ENCODE measurements around the gene CNR1. TPM values are rescaled to one million over a fixed set of nuclear protein-coding genes. Genes with fewer than 3 reads are reported as not detected.

The CNR1 gene
- total RNA-seq, 4 donors from 2014 or later: 23.4 to 57.7 (median 35.0) TPM

DNA sequence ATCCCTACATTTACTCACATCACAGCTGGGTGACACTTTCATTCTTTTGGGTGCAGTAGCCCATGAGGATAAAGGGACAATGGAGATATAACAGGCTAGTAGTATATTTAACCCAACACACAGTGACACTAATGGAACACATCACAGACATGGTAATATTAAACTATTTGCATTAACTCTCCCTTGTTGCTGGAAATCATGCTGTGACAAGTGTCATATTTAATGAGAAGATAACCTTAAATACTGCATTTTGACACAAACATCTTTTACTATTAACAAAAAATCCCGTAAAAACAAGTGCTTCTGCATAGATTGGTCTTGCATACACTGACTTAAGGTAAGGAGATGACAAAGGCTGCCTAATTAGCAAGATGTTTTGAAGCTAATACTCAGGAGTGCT lies 45.5 kb downstream of the CNR1 start:
- TF ChIP-seq, protein P1, sequence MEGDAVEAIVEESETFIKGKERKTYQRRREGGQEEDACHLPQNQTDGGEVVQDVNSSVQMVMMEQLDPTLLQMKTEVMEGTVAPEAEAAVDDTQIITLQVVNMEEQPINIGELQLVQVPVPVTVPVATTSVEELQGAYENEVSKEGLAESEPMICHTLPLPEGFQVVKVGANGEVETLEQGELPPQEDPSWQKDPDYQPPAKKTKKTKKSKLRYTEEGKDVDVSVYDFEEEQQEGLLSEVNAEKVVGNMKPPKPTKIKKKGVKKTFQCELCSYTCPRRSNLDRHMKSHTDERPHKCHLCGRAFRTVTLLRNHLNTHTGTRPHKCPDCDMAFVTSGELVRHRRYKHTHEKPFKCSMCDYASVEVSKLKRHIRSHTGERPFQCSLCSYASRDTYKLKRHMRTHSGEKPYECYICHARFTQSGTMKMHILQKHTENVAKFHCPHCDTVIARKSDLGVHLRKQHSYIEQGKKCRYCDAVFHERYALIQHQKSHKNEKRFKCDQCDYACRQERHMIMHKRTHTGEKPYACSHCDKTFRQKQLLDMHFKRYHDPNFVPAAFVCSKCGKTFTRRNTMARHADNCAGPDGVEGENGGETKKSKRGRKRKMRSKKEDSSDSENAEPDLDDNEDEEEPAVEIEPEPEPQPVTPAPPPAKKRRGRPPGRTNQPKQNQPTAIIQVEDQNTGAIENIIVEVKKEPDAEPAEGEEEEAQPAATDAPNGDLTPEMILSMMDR (IDR thresholded peaks at IDR 0.05; ENCODE audit: low read depth): no peak

DNA sequence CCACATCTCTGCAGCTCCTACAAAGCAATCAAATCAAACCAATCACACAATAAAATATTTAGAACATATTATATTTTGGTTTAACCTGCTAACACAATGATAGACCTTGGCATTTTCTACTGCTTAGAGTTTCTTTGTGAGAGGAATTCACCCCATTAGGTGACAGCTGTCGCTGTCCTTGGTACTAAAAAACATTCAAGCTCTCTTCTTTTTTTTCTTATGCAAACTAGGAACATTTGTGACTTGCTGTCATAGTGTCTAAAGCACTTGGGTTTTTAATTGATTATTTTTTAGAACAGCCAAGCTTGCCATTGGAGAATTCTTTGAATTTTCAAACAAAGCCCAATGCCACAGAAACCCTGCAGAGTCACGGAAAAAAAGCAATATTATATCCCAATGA lies 46.4 kb downstream of the CNR1 start:
- TF ChIP-seq, protein P1 (IDR thresholded peaks at IDR 0.05; ENCODE audit: low read depth): no peak

DNA sequence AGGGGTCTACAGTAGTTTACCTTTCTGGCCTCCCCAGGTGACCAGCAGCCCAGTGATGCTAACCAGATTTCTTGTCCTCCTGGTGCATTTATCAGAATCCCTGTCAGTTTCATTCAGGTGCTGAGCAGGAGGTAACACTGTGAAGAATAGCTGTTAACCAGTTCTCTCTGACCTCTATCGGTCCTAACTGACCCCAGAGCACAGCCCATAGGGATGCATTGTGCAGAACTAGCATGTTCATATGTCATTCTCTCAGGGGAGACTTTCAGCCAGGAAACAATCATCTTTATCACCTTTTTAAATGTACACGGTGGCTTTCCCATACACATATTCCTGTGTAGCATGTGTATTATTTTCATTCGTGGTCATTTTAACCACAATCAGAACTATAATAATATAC lies 49.9 kb downstream of the CNR1 start:
- TF ChIP-seq, protein P1 (IDR thresholded peaks at IDR 0.05; ENCODE audit: low read depth): no peak

DNA sequence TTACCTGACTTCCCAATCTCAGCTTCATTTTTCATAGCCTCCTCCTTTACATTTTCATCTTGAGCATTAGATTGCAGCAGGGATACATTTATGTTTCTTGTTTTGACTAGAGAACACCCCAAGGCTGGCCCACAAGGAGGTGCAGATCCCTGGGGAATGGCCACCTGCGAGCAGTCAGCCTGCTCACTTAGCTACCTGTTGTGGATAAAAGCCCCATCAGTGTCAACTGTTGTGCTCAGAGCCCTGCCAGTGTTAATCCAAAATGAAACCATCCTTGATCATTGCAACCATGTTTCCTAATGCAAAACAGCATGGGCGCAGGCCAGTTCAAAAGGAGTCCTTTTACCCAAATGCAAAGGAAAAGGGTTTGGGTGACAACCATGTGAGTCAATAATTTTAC lies 50.8 kb downstream of the CNR1 start:
- TF ChIP-seq, protein P1 (IDR thresholded peaks at IDR 0.05; ENCODE audit: low read depth): no peak

DNA sequence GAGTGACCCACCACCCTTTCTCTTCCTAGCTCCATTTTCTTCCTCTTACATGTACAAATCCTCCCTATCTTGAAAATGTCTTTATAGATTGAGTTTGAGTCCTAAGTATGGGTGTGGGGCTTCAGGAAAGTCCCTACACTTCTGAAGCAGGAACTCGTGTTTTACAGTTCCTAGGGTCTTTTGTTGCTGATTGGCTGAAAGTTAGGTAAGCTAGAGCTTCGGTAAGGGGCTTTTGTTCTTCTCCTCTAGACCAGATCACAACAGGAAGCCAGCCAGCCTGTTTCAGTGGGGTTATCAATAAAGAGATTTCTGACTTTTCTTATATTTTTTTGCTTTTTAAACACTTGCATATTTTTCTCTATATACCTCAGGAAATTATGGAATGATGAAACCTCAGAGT lies 51.3 kb downstream of the CNR1 start:
- TF ChIP-seq, protein P1 (IDR thresholded peaks at IDR 0.05; ENCODE audit: low read depth): no peak

DNA sequence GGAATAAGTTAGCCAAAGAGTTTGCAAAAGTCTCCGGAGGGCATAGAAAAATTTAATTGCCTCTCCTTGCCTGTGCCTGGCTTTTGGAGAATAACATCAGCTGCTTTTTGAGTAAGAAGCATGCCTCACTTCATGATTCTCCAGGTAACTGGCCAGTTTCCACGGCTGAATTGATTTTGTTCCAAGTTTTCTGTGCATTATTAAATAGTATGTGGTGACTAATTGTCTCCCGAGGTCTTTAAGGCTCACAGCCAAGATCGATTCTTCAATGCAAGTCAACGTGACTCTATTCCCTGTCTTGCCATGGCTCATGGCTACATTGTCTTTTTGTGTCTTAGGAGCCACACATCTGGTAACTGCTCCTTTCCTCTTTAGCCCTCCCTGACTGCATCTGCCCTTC lies 54.2 kb downstream of the CNR1 start:
- TF ChIP-seq, protein P1 (IDR thresholded peaks at IDR 0.05; ENCODE audit: low read depth): no peak

DNA sequence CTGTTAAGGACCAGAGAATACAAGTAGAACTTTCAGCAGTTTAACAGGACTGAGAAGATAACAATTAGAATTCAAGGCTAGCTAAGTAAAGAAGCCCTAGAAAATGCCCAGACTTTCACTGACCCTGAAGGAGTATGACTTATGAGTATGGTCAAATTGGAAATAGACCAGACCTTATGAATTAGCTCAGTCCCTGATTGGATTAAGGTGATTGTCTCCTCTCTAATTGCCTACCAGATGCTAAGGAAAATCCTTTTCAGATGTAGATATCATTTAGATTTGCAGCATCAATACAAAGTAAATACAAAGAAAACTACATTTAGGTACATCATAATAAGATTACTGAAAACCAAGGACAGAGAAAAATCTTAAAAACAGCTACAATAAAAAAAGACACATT lies 58.9 kb downstream of the CNR1 start:
- TF ChIP-seq, protein P1 (IDR thresholded peaks at IDR 0.05; ENCODE audit: low read depth): no peak
